Astrocyte (in vitro differentiated cells and primary cell): ENCODE results near the gene GALNT17. TPM values are rescaled to one million over a fixed set of nuclear protein-coding genes. Genes with fewer than 3 reads are reported as not detected.

Source experiments
- DNase-seq: peaks from one replicate; pipeline ENCODE4 v3.0.0-alpha.2; 2010; ENCODE audit warnings: low read depth
- FAIRE-seq: peaks from 2 replicates; lab custom pipeline; 2011; peaks lifted over from hg19 to GRCh38; lab: Jason Lieb, UNC
- H2AFZ ChIP-seq: 2 replicates; pipeline ENCODE4 v1.6.0; 2012; ENCODE audit warnings: low read depth, low read length, inconsistent platforms
- H3K27ac ChIP-seq: 2 replicates; pipeline ENCODE4 v1.5.1; 2011; ENCODE audit warnings: low read depth, low read length, inconsistent platforms
- H3K27me3 ChIP-seq: 2 replicates; pipeline ENCODE4 v1.6.0; 2011; ENCODE audit warnings: low read length, inconsistent platforms; ENCODE audit not compliant: insufficient read depth
- H3K36me3 ChIP-seq: 2 replicates; pipeline ENCODE4 v1.5.1; 2011; ENCODE audit warnings: low read length, inconsistent platforms; ENCODE audit not compliant: insufficient read depth
- H3K4me1 ChIP-seq: 2 replicates; pipeline ENCODE4 v1.5.1; 2011; ENCODE audit warnings: low read length, inconsistent platforms; ENCODE audit not compliant: insufficient read depth
- H3K4me2 ChIP-seq: 2 replicates; pipeline ENCODE4 v1.6.0; 2012; ENCODE audit warnings: low read length, inconsistent platforms
- H3K4me3 ChIP-seq: 2 replicates; pipeline ENCODE4 v1.5.1; 2011; ENCODE audit warnings: low read depth, mild to moderate bottlenecking, low read length, inconsistent platforms; ENCODE audit not compliant: insufficient read depth
- H3K79me2 ChIP-seq: 2 replicates; pipeline ENCODE4 v1.6.0; 2012; ENCODE audit warnings: mild to moderate bottlenecking, low read length, inconsistent platforms; ENCODE audit not compliant: insufficient read depth
- H3K9ac ChIP-seq: 2 replicates; pipeline ENCODE4 v1.6.0; 2012; ENCODE audit warnings: mild to moderate bottlenecking, low read length, inconsistent platforms
- H3K9me3 ChIP-seq: 2 replicates; pipeline ENCODE4 v1.5.1; 2012; ENCODE audit warnings: low read depth, mild to moderate bottlenecking, low read length, inconsistent platforms; ENCODE audit not compliant: insufficient read depth
- H4K20me1 ChIP-seq: 2 replicates; pipeline ENCODE4 v1.6.0; 2012; ENCODE audit warnings: low read length, inconsistent platforms; ENCODE audit not compliant: insufficient read depth
- H3K27ac Mint-ChIP-seq: one replicate; pipeline ENCODE4 v1.8.0; 2021; ENCODE audit warnings: mild to moderate bottlenecking, mixed read lengths; ENCODE audit not compliant: unreplicated experiment
- H3K27me3 Mint-ChIP-seq: one replicate; pipeline ENCODE4 v1.8.0; 2021; ENCODE audit warnings: low read depth, mixed read lengths; ENCODE audit not compliant: unreplicated experiment
- H3K36me3 Mint-ChIP-seq: one replicate; pipeline ENCODE4 v1.8.0; 2021; ENCODE audit warnings: low read depth, mixed read lengths; ENCODE audit not compliant: unreplicated experiment
- H3K4me1 Mint-ChIP-seq: one replicate; pipeline ENCODE4 v1.8.0; 2021; ENCODE audit warnings: low read depth, mixed read lengths; ENCODE audit not compliant: unreplicated experiment
- H3K4me3 Mint-ChIP-seq: one replicate; pipeline ENCODE4 v1.8.0; 2021; ENCODE audit warnings: mild to moderate bottlenecking, moderate library complexity, mixed read lengths; ENCODE audit not compliant: unreplicated experiment
- H3K9me3 Mint-ChIP-seq: one replicate; pipeline ENCODE4 v1.8.0; 2021; ENCODE audit warnings: mild to moderate bottlenecking, mixed read lengths; ENCODE audit not compliant: unreplicated experiment
- CTCF ChIP-seq: IDR thresholded peaks from 2 replicates; pipeline ENCODE4 v1.5.1; 2011; ENCODE audit warnings: low read depth, mild to moderate bottlenecking, inconsistent platforms, low read length, moderate library complexity; ENCODE audit not compliant: insufficient read depth
- EZH2 ChIP-seq: IDR thresholded peaks from 2 replicates; pipeline ENCODE4 v1.6.1; 2012; ENCODE audit warnings: mild to moderate bottlenecking, low read length, inconsistent platforms; ENCODE audit not compliant: insufficient read depth
- total RNA-seq: library from RNA; stranded (reverse); gene quantifications from 2 replicates; pipeline ENCODE4 v1.2.1, GENCODE V29; 2021

GALNT17 gene
- total RNA-seq, 1 donor from 2014 or later, result 7.8 TPM

DNA sequence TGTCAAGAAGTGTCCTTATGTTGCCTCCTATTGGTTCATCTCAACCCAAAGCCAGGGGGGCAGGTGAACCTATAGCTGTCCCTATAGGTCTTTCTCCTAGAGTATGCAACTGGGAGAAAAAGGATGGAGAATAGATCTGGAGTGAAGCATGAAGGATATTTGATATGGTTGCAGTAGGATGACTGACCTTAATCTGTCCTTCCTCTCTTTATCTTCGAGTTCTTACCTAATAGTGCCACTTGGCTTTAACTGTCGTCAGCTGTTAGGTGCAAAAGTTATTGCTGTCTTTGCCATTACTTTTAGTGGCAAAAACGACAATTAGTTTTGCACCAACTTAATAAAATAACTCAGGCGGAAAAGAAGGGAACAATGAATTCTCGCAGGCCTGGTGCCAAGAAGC, 196.0 kb downstream of the GALNT17 start:
- H3K4me3 ChIP-seq, result no peak overlapping the region
- H3K4me1 Mint-ChIP-seq, result peaks cover 18% of the 10 kb centered on the region
- no peak overlapping the region for H3K4me3 Mint-ChIP-seq
- FAIRE-seq, result no peak
- no peak overlapping the region for H2AFZ ChIP-seq
- DNase-seq, result no peak
- no peaks in the 10 kb centered on the region for H3K9me3 ChIP-seq
- TF ChIP-seq CTCF (no peak), EZH2 (no peak)
- no peaks in the 10 kb centered on the region for H3K9me3 Mint-ChIP-seq
- H3K79me2 ChIP-seq, result no peaks in the 10 kb centered on the region
- H3K36me3 Mint-ChIP-seq, result no peaks in the 10 kb centered on the region
- H3K9ac ChIP-seq, result no peak overlapping the region
- H3K27ac Mint-ChIP-seq, result no peak overlapping the region
- no peak overlapping the region for H3K27ac ChIP-seq
- H3K4me2 ChIP-seq, result no peak overlapping the region
- H3K27me3 ChIP-seq, result no peaks in the 10 kb centered on the region
- H3K36me3 ChIP-seq, result no peaks in the 10 kb centered on the region
- no peaks in the 10 kb centered on the region for H3K4me1 ChIP-seq
- H3K27me3 Mint-ChIP-seq, result no peaks in the 10 kb centered on the region
- no peaks in the 10 kb centered on the region for H4K20me1 ChIP-seq

- no peak overlapping the region for H3K4me3 ChIP-seq
- no peak overlapping the region for H3K9ac ChIP-seq
- no peaks in the 10 kb centered on the region for H3K9me3 ChIP-seq
- no peaks in the 10 kb centered on the region for H3K9me3 Mint-ChIP-seq
- TF ChIP-seq EZH2 (no peak), CTCF (no peak)
- H3K27ac ChIP-seq, result no peak overlapping the region
- H3K4me3 Mint-ChIP-seq, result peak overlapping the region; percentile 17
- H3K27ac Mint-ChIP-seq, result peak overlapping the region; percentile 70
- H3K4me1 ChIP-seq, result no peaks in the 10 kb centered on the region
- no peaks in the 10 kb centered on the region for H3K27me3 Mint-ChIP-seq
- no peaks in the 10 kb centered on the region for H3K36me3 Mint-ChIP-seq
- H3K4me2 ChIP-seq, result no peak overlapping the region
- no peak overlapping the region for H2AFZ ChIP-seq
- no peaks in the 10 kb centered on the region for H3K36me3 ChIP-seq
- H3K79me2 ChIP-seq, result no peaks in the 10 kb centered on the region
- DNase-seq (no peak), FAIRE-seq (no peak)
- no peaks in the 10 kb centered on the region for H3K27me3 ChIP-seq
- no peaks in the 10 kb centered on the region for H4K20me1 ChIP-seq
- H3K4me1 Mint-ChIP-seq, result peaks cover 18% of the 10 kb centered on the region
Observed at GRCh38 chr7:71329030-71329660, 197.2 kb downstream of the GALNT17 start.

- H3K27me3 Mint-ChIP-seq, result no peaks in the 10 kb centered on the region
- DNase-seq (no peak), FAIRE-seq (no peak)
Observed at GRCh38 chr7:71332207-71332606, 200.3 kb downstream of the GALNT17 start.

More at GRCh38 chr7:71332207-71332606, 200.3 kb downstream of the GALNT17 start:
- Histone ChIP-seq H2AFZ (no peak overlapping the region), H3K4me1 (no peaks in the 10 kb centered on the region), H3K4me3 (no peak overlapping the region), H3K27me3 (no peaks in the 10 kb centered on the region), H3K79me2 (no peaks in the 10 kb centered on the region), H3K36me3 (no peaks in the 10 kb centered on the region), H3K9me3 (no peaks in the 10 kb centered on the region), H3K4me2 (no peak overlapping the region), H3K9ac (no peak overlapping the region), H3K27ac (no peak overlapping the region), H4K20me1 (no peaks in the 10 kb centered on the region)
- Mint-ChIP-seq H3K36me3 (no peaks in the 10 kb centered on the region), H3K27ac (no peak overlapping the region), H3K9me3 (no peaks in the 10 kb centered on the region), H3K4me3 (no peak overlapping the region), H3K4me1 (peaks cover 12% of the 10 kb centered on the region)
- TF ChIP-seq CTCF (no peak), EZH2 (no peak)
